GM19397 (cell line): ENCODE measurements around the gene TRPM3.

Source experiments
- ATAC-seq: cut with Tn5 transposase; IDR thresholded peaks from one replicate; pipeline ENCODE4 v1.9.1; 2021; ENCODE audit warnings: mild to moderate bottlenecking, moderate library complexity; ENCODE audit not compliant: unreplicated experiment

TRPM3 gene

GRCh38 chr9:71105192-71105591 is 16.2 kb downstream of the TRPM3 start:
- no peak for ATAC-seq

- no peak for ATAC-seq
Observed at GRCh38 chr9:71098801-71099200, 22.6 kb downstream of the TRPM3 start.

GRCh38 chr9:71097671-71098070 is 23.8 kb downstream of the TRPM3 start:
- ATAC-seq, result no peak

- no peak for ATAC-seq
Observed at GRCh38 chr9:71096421-71097108, 24.9 kb downstream of the TRPM3 start.

GRCh38 chr9:71094708-71095251 is 26.6 kb downstream of the TRPM3 start:
- ATAC-seq, result no peak

GRCh38 chr9:71090896-71091295 is 30.5 kb downstream of the TRPM3 start:
- ATAC-seq, result no peak

GRCh38 chr9:71079451-71079850 is 42.0 kb downstream of the TRPM3 start:
- no peak for ATAC-seq

GRCh38 chr9:71076096-71076495 is 45.3 kb downstream of the TRPM3 start:
- no peak for ATAC-seq

- ATAC-seq, result no peak
Observed at GRCh38 chr9:71073494-71073893, 47.9 kb downstream of the TRPM3 start.

GRCh38 chr9:71072587-71072986 is 48.8 kb downstream of the TRPM3 start:
- no peak for ATAC-seq

GRCh38 chr9:71071633-71072032 is 49.8 kb downstream of the TRPM3 start:
- ATAC-seq, result no peak

GRCh38 chr9:71058660-71059059 is 62.8 kb downstream of the TRPM3 start:
- no peak for ATAC-seq

GRCh38 chr9:71052287-71052686 is 69.1 kb downstream of the TRPM3 start:
- no peak for ATAC-seq

GRCh38 chr9:71048280-71048679 is 73.1 kb downstream of the TRPM3 start:
- ATAC-seq, result no peak

- ATAC-seq, result no peak
Observed at GRCh38 chr9:71042448-71042990, 78.9 kb downstream of the TRPM3 start.

GRCh38 chr9:71037521-71037920 is 83.9 kb downstream of the TRPM3 start:
- ATAC-seq, result no peak

GRCh38 chr9:71036501-71036900 is 84.9 kb downstream of the TRPM3 start:
- no peak for ATAC-seq

GRCh38 chr9:71032779-71033178 is 88.6 kb downstream of the TRPM3 start:
- ATAC-seq, result no peak

GRCh38 chr9:71025728-71026127 is 95.7 kb downstream of the TRPM3 start:
- no peak for ATAC-seq

GRCh38 chr9:71025201-71025600 is 96.2 kb downstream of the TRPM3 start:
- ATAC-seq, result no peak

GRCh38 chr9:71010258-71010657 is 111.2 kb downstream of the TRPM3 start:
- no peak for ATAC-seq

- no peak for ATAC-seq
Observed at GRCh38 chr9:71005456-71005855, 116.0 kb downstream of the TRPM3 start.

- no peak for ATAC-seq
Observed at GRCh38 chr9:71004196-71004595, 117.2 kb downstream of the TRPM3 start.
